ENCODE results near the gene FAM98C.

The FAM98C gene

DNA sequence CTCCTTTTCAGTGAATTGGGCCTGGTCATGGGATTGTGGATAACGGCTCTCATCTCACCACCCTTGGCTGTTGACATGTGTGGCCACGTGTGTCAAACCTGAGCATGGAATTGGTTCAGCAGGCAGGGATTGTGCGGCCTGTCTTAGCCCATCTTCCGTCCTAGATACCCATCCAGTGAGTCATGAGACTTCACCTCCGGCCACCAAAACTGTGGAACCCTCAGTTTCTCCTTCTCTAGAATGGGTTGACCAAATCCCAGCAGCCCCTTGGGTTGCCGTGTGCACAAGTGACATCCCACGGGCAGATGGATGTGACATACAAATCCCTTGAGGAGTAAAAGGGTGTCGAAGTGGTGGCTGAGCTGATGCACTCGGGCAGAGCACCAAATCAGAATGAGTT lies 21.8 kb upstream of the FAM98C start:
- WGBS, 2 experiments (ENCODE audit: insufficient coverage in 2 of 2): 91 to 97% methylated on average over 9 of the region's 9 CpGs
- Histone ChIP-seq H3K27ac (ENCODE audit: low read depth, low read length, severe bottlenecking) (no peak overlapping the region), H3K9me3 (ENCODE audit: control insufficient read depth, low read length) (no peaks in the 10 kb centered on the region), H3K36me3 (ENCODE audit: control insufficient read depth, insufficient read depth, low read length) (peaks cover 85% of the 10 kb centered on the region), H3K4me3 (ENCODE audit: extremely low read depth, insufficient read depth, low read length, poor library complexity, severe bottlenecking) (no peak overlapping the region), H3K4me1 (ENCODE audit: control insufficient read depth, insufficient read depth, low read length, poor library complexity, severe bottlenecking) (peaks cover 2% of the 10 kb centered on the region)

DNA sequence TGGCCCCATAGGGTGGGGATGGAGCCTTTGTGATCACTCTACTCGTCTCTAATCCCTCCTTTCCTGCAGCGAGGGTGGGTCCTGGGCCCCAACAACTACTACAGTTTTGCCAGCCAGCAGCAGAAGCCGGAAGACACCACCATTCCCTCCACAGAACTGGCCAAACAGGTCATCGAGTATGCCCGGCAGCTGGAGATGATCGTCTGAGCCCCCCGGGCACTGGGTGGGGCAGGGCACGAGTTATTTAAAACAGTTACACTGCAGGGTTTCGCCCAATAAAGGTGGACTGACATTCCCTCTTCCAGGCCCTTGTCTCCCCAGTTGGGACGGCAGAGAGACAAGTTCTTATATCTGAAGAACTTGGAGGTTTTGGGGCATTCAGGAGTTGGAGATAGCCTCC lies 19.7 kb upstream of the FAM98C start:
- Histone ChIP-seq H3K4me1 (ENCODE audit: control insufficient read depth, insufficient read depth, low read length, poor library complexity, severe bottlenecking) (peaks cover 4% of the 10 kb centered on the region), H3K27ac (ENCODE audit: low read depth, low read length, severe bottlenecking) (no peak overlapping the region), H3K36me3 (ENCODE audit: control insufficient read depth, insufficient read depth, low read length) (peaks cover 67% of the 10 kb centered on the region), H3K9me3 (ENCODE audit: control insufficient read depth, low read length) (no peaks in the 10 kb centered on the region), H3K4me3 (ENCODE audit: extremely low read depth, insufficient read depth, low read length, poor library complexity, severe bottlenecking) (no peak overlapping the region)
- WGBS, 2 experiments (ENCODE audit: insufficient coverage in 2 of 2): 95 to 97% methylated on average over 9 to 10 of the region's 10 CpGs

DNA sequence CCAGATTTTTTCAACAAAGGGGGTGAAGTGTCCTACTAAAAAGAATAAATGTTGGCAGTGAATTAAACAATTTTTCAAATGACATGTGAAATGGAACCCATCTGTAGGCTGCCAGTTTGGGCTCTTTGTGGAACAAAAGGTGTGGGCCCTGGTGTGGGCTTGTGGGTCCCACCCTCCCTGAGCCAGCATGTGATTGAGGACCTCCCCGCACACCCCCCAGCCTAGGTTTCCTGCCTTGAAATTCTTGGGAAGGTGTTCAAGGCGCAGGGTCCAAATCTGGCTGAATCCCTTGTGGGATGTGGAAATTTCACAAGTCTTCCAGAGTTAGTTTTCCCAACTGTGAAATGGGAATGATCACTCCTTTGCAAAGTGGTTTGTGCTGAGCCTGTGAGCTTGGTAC lies 19.1 kb upstream of the FAM98C start:
- 100% methylated on average over 2 of the region's 2 CpGs for WGBS, 2 experiments (ENCODE audit: insufficient coverage in 2 of 2)
- Histone ChIP-seq H3K4me3 (ENCODE audit: extremely low read depth, insufficient read depth, low read length, poor library complexity, severe bottlenecking) (no peak overlapping the region), H3K9me3 (ENCODE audit: control insufficient read depth, low read length) (no peaks in the 10 kb centered on the region), H3K27ac (ENCODE audit: low read depth, low read length, severe bottlenecking) (no peak overlapping the region), H3K4me1 (ENCODE audit: control insufficient read depth, insufficient read depth, low read length, poor library complexity, severe bottlenecking) (peaks cover 4% of the 10 kb centered on the region), H3K36me3 (ENCODE audit: control insufficient read depth, insufficient read depth, low read length) (peaks cover 67% of the 10 kb centered on the region)

DNA sequence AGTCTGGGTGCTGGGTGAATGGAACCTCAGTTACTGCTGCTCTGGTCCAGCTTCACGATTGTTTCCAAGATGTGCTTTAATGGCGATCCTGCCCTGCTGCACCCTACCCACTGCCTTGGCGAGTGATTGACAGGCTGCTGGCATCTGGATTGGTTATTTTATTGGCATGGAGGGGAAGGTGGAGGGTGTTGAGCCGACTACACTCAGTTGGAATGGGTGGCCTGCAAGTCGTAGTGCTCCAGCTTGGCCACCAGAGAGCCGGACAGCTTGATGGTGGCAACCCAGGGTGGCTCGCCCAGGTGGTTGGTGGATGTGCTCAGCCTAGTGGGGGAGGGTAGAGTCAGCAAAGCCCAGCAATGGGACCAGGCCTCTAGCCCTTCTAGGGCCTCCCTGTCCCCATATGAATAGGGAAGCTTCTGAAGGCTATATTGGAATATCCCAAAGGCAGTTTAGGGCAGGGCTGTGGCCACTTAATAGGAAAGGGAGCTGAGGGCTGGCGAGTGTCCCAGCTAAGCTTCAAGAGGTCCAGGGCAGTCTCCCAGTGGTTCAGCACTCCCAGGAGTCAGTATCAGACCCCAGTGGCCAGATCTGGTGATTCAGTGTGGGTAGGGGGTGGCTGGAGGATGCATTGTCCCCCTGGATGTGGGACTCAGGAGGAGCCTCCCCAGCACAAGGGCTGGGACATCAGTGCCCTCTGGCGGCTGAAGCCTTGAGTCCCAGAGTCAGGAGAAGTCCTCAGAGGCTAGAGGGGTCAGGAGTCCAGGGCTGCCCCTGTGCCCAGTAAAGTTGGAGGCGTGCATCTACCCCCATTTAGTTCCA lies 18.5 kb upstream of the FAM98C start:
- peaks cover 4% of the 10 kb centered on the region for H3K4me1 ChIP-seq (ENCODE audit: control insufficient read depth, insufficient read depth, low read length, poor library complexity, severe bottlenecking)
- WGBS, 2 experiments (ENCODE audit: insufficient coverage in 2 of 2): 78 to 87% methylated on average over 7 to 8 of the region's 10 CpGs
- H3K36me3 ChIP-seq (ENCODE audit: control insufficient read depth, insufficient read depth, low read length): peaks cover 60% of the 10 kb centered on the region
- no peak overlapping the region for H3K4me3 ChIP-seq (ENCODE audit: extremely low read depth, insufficient read depth, low read length, poor library complexity, severe bottlenecking)
- H3K27ac ChIP-seq (ENCODE audit: low read depth, low read length, severe bottlenecking): no peak overlapping the region
- H3K9me3 ChIP-seq (ENCODE audit: control insufficient read depth, low read length): no peaks in the 10 kb centered on the region

DNA sequence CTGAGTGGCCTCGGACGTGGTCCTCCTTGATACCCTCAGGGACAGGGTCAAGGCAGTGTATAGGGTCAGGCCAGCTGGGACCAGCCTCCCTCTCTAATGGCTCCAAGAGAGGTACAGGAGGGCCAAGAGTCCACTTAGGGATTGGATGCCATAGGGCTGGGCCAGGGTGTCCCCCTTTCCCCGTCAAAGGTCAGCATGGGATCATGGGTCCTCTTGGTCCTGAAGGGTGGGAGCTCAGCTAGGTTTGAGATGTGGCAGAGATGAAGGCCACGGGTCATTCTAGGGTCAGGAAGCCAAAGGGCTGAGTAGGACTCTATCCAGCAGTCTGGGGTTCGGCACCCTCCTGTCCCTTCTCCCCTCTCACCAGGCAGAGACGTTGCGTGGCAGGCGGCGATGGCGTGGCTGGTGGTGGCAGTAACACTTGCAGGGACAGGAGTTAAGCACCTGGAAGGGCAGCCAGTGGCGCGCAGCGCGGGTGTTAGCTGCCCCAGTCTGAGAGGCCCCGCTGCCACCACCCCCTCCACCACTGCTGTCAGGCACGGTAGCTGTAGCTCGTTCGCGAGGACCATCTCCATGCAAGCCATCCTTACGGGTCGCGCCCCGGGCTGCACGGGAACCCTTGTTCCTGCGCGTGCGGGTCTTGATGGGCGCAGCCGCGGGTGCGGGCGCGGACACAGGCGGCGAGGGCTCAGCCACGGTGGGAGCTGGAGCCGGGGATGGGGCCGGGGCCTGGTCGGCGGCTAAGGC lies 17.7 kb upstream of the FAM98C start:
- H3K27ac ChIP-seq (ENCODE audit: low read depth, low read length, severe bottlenecking): no peak overlapping the region
- WGBS, 2 experiments (ENCODE audit: insufficient coverage in 2 of 2): 97% methylated on average over 31 of the region's 40 CpGs
- H3K4me3 ChIP-seq (ENCODE audit: extremely low read depth, insufficient read depth, low read length, poor library complexity, severe bottlenecking): no peak overlapping the region

DNA sequence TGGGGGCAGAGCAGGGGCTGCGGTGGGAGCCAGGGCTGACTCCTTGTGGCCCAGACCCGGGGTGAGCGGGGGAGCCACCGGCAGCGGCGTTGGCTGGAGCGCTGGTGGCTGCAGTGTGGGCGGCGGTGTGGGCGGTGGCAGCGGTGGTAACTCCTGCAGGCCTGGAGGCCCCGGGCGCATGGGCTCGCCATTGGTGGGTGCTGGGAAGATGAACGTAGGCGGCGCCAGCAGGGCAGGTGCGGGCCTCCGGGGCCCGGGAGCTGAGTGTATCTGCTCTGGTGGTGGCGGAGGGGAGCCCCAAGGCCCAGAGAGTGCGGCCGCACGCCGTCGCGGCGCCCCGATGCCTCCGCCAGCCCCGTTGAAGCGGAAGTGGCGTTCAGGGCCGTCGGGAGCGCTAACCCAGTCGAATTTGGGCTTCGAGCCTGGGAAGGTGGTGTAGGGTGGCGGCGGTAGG lies 17.1 kb upstream of the FAM98C start:
- H3K4me3 ChIP-seq (ENCODE audit: extremely low read depth, insufficient read depth, low read length, poor library complexity, severe bottlenecking): no peak overlapping the region

More for the DNA sequence above, 17.7 kb upstream of the FAM98C start:
- Histone ChIP-seq H3K4me1 (ENCODE audit: control insufficient read depth, insufficient read depth, low read length, poor library complexity, severe bottlenecking) (peaks cover 5% of the 10 kb centered on the region), H3K36me3 (ENCODE audit: control insufficient read depth, insufficient read depth, low read length) (peaks cover 52% of the 10 kb centered on the region), H3K9me3 (ENCODE audit: control insufficient read depth, low read length) (no peaks in the 10 kb centered on the region)

DNA sequence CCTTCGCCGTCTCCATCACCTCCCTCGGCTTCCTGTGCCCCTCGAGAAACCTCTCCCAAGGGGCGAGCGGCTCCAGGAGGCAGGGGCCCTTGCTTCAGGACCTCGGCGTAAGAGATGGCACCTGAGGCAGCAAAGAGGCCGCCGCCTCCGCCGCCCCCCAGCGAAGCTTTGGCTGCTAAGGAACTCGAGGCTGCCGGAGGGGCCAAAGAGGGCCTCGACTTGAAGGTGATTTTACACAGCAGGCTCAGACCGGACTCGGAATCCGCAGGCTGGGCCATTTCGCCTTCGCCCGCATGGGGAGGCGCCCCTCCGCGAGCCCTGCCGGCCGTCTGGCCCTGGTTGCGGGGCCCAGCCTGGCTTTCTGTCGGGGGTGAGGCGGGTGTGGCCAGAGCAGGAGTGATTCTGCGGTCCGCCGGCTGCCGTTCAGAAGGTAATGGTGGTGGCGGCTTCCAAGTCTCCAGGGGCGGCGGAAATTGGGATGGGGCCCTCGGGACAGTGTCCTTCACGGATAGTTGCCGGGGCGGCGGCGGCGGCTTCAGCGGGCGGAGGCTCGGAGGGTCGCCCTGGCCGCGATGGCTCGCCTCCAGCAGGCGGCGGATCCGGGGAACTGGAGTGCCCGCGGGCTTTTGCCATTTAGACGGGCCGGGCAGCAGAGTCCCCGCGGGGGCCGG lies 16.5 kb upstream of the FAM98C start:
- WGBS, 2 experiments (ENCODE audit: insufficient coverage in 2 of 2): 79 to 83% methylated on average over 55 to 58 of the region's 61 CpGs
- no peak overlapping the region for H3K4me3 ChIP-seq (ENCODE audit: extremely low read depth, insufficient read depth, low read length, poor library complexity, severe bottlenecking)
- H3K9me3 ChIP-seq (ENCODE audit: control insufficient read depth, low read length): no peaks in the 10 kb centered on the region
- peaks cover 43% of the 10 kb centered on the region for H3K36me3 ChIP-seq (ENCODE audit: control insufficient read depth, insufficient read depth, low read length)
- no peak overlapping the region for H3K27ac ChIP-seq (ENCODE audit: low read depth, low read length, severe bottlenecking)
- H3K4me1 ChIP-seq (ENCODE audit: control insufficient read depth, insufficient read depth, low read length, poor library complexity, severe bottlenecking): peaks cover 13% of the 10 kb centered on the region

More for the DNA sequence above, 17.1 kb upstream of the FAM98C start:
- Histone ChIP-seq H3K27ac (ENCODE audit: low read depth, low read length, severe bottlenecking) (no peak overlapping the region), H3K36me3 (ENCODE audit: control insufficient read depth, insufficient read depth, low read length) (peaks cover 46% of the 10 kb centered on the region), H3K9me3 (ENCODE audit: control insufficient read depth, low read length) (no peaks in the 10 kb centered on the region), H3K4me1 (ENCODE audit: control insufficient read depth, insufficient read depth, low read length, poor library complexity, severe bottlenecking) (peaks cover 11% of the 10 kb centered on the region)
- WGBS, 2 experiments (ENCODE audit: insufficient coverage in 2 of 2): 96 to 97% methylated on average over 35 to 38 of the region's 40 CpGs

DNA sequence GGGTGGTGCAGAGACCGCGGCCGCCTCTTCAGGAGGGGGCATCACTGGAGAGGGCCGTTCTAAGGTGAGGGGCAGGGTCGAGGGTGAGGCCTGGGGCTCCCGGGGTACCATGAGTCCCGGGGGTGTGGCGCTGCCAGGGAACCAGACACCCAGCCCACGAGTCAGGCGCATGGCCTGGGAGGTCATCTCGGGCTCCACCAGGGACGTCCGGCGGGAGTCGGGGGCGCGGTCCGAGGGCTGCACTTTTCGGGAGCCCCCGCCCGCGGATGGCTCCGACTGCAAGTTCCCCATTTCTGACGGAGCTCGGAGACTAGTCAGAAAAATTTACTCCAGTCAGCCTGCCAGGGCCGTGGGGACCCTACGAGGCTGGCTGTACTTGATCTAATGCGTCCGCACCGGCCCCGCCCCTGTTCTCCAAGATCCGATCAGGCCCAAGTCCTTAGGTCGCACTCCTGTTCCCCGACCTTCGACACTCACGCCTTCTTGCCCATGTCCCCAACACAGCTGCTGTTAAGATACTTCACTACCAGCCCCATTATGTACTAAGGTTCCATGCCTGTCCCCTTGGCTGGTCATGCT lies 15.8 kb upstream of the FAM98C start:
- H3K36me3 ChIP-seq (ENCODE audit: control insufficient read depth, insufficient read depth, low read length): peaks cover 41% of the 10 kb centered on the region
- H3K4me3 ChIP-seq (ENCODE audit: extremely low read depth, insufficient read depth, low read length, poor library complexity, severe bottlenecking): peak overlapping the region; percentile 40
- WGBS, 2 experiments (ENCODE audit: insufficient coverage in 2 of 2): 68 to 74% methylated on average over 33 to 34 of the region's 36 CpGs
- H3K27ac ChIP-seq (ENCODE audit: low read depth, low read length, severe bottlenecking): peak overlapping the region; percentile 61
- peaks cover 15% of the 10 kb centered on the region for H3K4me1 ChIP-seq (ENCODE audit: control insufficient read depth, insufficient read depth, low read length, poor library complexity, severe bottlenecking)
- no peaks in the 10 kb centered on the region for H3K9me3 ChIP-seq (ENCODE audit: control insufficient read depth, low read length)

DNA sequence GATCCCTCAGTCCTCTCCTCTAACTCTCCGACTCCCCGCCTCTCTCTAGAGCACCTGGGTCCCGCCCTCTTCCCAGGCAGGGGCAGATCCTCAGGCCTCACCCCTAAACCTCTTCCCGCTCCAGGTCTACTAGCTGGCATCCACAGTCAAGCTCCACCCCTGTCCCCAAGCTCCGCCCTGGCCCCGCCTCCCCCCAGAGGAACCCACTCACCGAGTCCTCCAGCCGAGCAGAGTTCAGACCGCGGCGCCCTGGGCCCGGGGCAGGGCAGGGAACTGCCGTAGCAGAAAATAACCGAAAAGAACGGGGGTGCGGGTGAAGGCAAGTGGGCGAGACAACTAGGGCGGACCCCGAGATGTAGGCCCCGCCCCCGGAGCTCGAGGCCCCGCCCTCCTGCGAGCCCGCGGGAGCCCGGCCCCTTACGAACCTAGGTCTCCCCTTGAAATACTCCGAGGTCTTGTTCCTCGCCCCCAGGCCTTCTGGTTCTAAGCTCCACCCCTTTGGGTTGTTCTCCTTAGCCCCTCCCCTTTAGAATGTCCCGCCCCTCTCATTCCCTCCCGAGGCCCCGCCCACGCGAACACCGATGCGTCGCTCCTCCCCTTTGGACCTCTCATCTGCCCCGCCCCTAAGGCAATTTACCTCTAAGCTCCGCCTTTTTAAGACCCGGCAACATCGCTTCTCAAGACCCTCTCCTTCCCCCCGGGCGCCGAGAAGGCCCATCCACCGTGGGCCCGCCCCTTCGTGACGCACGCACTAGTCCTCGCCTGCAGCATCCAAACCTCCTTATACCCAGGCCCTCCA lies 15.1 kb upstream of the FAM98C start, which contains the start of gene GGN:
GGN (minus strand) TSS at position 485 of the 799 bp plus-strand sequence. CDS start 773 bp downstream, outside the sequence.
- Histone ChIP-seq H3K36me3 (ENCODE audit: control insufficient read depth, insufficient read depth, low read length) (peaks cover 41% of the 10 kb centered on the region), H3K4me1 (ENCODE audit: control insufficient read depth, insufficient read depth, low read length, poor library complexity, severe bottlenecking) (peaks cover 19% of the 10 kb centered on the region), H3K27ac (ENCODE audit: low read depth, low read length, severe bottlenecking) (peak within 1 kb of the TSS; percentile 86), H3K9me3 (ENCODE audit: control insufficient read depth, low read length) (no peaks in the 10 kb centered on the region), H3K4me3 (ENCODE audit: extremely low read depth, insufficient read depth, low read length, poor library complexity, severe bottlenecking) (peak within 1 kb of the TSS; percentile 68)
- 2 to 4% methylated on average over 38 to 49 of the region's 51 CpGs for WGBS, 2 experiments (ENCODE audit: insufficient coverage in 2 of 2)

All from mesodermal cell (in vitro differentiated cells).